Measurements from ENCODE around the gene SATB2.

SATB2 gene

DNA sequence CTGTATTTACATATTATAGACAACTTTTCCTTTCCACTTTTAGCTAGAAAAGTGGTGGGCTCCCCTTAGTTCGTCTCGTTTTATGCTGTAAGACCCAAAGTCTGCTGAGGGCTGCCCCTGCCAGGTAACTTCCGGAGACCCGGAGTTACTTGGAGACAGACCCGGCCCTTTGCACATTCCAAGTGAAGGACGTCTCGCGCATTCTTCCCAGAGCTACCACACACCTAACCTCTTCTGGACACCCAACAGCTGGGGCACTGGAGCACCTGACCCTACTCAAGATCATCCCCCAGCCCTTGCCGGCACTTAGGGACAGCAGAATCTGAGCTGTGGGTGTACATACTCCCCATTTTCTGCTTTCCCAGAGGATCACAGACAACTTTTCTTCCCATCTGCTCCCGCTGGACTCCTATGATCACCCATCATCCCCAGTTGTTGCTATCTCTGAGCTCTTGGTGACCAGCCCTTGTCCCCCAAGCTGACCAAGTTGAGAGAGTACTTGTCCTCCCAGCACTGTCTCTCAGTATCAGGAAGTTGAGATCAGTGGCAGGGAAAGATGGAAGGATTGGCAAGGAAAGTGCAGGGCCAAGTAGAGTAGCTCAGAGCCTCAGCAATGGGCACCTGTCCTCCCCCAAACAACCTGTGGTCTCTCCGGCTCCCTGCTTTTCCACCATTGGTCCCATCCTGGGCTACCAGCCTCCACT lies 8.4 kb upstream of the SATB2 start:
- DNase-seq (ENCODE audit: low spot score): no peak

DNA sequence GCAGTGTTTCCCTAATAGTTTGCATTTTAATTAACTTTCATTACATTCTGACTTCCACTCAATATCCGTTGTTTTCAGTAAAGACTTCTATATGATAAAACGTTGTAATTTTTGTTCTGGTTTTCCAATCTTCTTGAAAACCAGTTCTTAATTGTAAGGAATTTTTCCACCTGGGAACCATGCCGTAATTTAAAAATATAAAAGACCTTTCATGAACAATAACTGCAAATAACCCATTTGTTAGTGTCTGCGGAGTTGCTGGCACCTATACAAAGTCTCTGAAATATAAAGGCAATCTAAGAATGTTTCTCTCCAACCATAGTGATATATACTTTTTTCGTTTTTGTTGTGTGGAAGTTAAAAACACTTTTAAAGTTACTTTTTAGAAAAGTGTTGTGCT lies 7.7 kb upstream of the SATB2 start:
- DNase-seq (ENCODE audit: low spot score): no peak

DNA sequence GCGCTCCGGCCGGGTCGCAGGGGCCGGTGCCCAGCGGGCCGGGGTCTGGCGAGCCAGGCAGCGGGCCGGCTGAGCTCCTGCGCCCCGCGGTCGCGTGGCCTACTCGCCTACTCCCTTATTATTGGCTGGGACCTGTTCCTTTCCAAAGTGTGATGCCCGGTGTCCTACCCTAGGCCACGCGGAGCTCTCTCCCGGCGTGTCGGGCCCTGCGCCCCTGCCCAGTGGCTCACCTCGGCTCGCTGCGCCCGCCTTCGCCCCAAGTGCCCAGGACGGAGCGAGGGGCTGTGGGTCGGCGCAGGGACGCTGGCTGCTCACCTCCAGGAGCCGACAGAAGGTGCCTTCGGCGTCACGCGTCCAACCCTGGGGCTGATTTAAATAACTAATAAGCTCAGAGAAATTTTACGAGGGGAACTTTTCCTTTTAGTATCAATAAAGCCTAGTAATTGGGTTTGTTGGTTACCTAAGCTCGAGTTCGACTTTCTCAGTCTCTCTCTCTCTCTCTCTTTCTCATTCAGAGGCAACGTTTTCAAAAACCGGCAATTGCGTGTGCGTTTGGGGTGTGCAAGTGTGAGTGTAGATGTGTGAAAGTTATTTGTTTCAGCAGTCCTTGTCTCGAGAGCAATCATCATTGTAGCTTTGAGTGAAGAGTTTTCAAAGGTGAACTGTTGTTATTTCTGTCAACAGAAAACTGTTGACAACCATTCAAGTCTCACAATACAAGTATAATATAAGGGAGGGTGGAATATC lies 7.0 kb upstream of the SATB2 start:
- DNase-seq (ENCODE audit: low spot score): no peak

DNA sequence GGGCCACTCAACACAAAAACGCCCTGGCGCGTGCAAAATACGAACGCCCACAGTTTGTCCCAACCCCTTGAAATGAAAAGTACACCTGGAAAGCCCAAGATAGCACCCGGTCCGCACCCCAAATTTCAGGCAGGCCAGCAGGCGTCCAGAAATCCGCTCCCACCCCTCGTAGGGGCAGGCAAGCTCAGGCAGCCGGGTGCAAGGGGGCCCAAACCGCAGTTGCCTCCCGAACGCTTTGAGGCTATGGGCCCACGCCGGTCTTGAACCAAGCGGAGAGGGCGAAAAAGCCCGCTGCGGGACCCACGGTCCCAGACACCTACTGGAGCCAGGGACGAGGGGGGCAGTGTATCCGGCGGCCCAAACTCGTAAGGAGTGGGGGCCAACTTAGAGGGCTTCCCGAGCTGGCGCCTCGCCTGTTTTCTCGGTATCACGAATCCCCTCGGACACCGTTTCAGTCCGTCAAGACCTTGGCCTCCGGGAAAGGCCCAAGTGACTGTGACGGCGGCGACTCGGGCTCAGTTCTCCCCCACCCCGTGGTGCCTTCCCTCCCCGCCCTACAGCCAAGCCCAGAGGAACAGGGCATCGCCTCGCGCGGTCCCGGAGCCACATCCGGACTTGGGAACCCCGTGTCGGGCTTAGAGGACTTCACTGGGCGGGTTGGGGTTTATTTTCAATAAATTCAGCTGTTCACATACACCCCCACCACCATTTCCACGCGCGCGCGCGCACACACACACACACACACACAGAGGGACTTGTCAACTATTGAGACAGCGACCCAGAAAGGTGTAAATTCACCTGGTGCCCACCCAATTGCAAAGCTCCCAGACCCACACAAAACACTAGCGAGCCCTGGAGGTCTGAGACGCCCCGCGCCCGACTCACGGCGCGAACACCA lies 6.2 kb upstream of the SATB2 start:
- DNase-seq (ENCODE audit: low spot score): no peak

DNA sequence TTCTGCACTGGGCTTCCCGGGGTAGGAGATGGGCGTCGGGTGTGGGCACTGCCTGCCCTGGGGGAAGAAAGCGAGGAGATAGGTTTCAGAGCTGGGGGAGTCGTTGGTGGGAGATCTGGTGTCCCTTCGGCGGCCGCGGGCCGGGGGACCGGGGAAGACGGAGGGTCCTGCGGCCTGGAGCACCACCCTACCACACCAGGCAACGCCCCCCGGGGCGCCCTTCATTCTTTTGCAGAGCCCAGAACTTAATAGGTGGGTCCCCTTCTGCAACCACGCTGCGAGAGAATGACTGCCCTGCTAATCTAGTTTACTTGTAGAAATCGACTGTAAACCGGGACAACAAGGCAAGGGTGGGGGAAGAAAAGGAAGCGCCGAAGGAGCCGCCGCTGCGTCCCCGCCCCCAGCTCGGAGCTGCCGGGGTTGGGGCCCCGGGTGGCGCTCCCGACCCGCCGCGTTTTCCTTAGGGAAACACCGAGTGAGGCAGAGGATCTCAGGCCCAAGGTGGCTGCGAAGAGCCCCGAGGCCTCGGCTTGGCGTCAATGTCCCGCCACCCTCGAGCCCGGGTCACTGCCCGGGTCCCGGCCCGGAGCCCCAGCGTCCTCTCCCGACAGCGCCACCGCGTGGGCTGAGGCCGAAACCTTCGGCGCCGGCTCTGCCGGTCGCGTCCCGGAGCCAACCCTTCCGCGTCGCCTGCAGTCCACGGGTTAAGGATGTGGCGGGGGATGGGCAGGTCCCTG lies 5.4 kb upstream of the SATB2 start:
- peak; percentile 88 for DNase-seq (ENCODE audit: low spot score)

DNA sequence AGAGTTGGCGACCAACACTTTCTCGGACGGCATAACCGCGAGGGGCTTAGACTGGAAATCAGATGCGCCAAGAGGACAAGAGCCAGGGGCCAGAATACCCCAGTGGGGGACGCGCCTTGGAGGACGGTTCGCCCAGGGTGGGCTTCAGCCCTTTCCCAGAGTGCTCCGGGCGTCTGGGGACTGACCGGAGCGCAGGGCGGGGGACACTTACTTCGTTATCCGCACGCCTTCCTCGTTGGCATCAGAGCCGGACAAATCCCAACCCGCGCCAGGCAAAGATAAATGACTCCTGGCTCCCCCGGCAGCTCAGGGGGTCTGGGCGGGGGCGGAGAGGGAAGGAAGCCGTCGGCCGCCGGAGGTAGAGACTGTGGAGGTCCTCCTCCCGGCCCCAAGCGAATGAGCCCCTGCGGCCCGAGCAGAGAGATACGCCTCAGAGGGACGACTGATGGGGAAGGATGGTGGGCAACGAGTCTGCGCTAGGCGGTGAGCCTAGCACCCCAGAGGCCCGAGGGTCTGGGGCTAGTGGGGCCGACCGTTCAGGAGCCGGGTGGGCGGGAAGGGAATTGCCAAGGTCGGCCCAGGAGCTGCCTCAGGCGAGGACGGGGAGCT lies 4.7 kb upstream of the SATB2 start:
- DNase-seq (ENCODE audit: low spot score): no peak

DNA sequence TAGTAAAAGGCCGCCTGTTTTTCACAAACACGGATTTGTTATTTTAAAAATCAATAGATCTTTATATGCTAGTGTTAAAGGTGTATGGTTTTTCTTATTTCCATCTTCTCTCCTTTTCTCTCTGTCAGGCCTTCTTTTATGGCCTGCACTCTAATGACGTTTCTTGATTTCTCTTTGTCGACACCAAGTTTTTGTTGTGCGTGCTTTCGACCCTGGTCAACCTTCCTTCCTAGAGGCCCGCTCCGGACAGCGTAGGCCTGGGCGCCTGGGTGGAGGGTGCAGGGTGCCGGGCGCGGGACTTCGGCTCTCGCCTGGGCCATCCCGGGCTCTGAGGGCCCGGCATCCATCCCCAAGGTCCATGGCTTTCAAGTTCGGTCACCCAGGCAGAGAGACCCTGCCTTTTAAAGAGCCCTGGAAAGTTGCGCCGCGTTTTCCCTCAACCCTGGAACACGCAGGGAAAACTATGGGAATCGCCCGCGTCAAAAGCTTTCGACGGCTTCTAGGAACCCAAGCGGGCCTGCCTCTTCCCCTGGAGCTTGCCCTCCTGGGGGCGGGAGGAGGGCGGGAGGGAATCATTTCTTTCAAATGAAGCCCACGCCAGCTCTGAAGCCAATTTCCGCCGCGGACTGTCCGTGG lies 4.1 kb upstream of the SATB2 start:
- no peak for DNase-seq (ENCODE audit: low spot score)

DNA sequence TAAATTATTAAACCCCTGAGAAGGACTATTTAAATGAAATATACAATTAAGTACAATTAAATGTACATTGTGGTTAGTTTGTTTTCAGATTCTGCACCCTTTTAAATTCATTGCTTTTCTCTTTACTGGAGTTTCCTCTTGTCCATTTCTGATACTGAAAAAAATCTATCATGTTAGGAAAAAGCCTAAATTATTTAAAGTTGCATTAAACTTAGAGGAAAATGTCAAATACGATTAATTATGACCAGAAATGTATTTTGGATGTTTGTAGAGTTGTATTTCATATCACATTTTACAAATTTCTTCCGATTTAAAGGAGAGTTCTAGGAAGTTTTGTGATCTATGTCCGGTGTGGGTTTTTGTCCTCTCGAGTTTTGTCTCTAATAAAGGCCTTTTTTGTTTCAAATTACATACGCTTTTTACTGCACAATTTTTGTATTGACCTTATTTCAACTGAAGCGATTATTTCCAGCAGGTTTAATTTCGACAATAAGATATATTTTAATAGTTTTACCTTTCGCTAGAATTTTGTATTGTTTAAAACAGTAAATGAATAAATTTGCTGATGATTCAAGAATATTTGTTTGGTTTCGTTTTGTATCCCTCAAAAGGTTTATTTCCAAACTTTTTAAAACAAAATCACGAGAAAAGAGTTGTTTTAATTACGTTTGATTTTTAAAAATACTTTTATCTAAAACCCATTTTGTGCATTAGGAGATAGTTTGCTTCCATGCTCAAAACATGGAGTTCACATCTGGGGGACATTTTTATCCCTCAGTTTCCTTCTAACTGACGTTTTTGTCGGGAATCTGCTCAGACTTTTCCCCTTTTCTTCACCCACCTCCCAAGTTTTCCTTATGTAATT lies 3.3 kb upstream of the SATB2 start:
- DNase-seq (ENCODE audit: low spot score): no peak

DNA sequence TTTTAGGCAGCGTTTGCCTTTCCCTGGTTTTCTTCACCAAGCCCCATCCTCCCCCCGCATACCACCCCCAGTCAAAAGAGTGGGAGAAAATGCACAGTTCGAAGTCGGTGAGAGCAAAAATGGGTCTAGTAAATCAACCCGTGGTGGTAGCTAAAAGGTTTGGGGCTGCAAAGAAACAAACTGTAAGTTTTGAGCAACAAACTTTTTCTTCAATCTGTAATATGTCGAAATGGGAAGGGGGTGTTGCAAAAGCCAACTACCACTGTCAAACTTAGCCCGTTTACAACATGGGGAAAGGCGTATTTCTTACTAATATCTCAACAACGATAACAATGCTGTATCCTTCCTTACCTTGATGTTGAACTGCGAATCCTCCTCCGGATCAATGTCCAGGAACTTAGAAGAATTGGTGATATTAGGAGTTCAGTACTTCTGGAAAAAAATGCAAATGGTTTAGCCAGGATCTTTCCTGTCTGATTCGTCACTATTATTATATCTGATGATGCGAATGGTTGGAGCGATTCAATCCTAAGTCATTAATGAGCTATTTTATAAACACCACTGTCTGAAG lies 2.4 kb upstream of the SATB2 start:
- no peak for DNase-seq (ENCODE audit: low spot score)

DNA sequence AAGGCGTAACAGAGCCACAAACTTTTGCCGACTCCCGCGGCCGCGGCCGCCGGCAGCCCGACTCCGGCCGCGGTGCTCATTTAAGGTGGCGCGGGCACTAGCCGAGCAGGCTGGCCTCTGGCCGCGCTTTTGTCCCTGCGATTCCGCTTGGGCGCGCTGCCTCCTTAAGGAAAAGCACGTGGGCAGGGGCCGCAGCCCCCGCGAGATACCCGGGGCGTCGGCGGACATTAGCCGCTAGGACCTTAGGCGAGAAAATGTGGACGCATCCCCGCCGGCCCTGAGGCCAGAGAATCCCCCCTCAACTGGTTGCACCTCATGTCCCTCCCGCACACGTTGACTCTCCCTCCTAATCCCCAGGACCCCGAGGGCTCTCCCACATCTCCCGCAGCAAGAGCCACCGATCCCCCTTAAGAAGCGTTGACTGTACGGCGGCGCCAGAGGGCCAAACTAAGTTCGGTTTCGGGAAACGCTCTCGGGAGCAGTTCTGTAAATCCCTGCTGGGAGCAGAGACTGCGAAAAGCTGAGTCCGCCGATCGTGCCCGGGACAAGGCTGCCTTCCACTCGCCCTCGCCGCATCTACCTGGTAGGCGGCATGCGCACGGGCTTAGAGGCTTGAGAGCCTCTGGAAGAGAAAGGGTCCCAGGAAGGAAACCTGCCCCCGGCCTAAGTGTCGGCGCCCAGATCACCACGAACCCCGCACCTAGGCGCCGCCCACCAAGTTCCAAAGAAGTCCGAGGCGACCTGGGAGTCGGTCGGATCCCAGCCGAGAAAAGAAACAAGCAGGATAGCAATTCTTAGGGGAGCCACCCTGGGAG lies 1.8 kb upstream of the SATB2 start:
- peak; percentile 76 for DNase-seq (ENCODE audit: low spot score)

DNA sequence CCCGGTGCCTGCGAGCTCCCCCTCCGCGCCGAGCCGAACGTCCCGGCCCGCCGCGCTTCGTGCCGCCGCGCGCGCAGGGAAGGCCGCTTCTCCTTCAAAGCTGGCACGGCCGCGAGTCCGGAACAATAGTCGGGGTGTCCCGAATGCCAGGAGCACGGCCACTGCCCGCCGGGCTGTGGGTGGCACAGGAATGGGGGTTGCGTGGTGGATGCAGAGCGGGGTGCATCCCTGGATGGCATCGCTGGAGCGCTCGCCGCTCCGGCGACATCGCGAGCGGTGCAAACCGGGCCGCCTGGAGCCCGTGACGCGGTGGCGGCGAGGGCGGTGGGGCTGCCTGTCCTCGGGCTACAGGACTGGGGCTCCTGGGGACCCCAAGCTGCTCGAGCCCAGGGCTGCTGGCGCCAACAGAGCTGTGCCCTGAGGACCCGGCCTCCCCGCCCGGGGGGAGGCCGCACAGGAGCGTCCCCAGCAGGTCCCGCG lies 1.1 kb upstream of the SATB2 start:
- no peak for DNase-seq (ENCODE audit: low spot score)

DNA sequence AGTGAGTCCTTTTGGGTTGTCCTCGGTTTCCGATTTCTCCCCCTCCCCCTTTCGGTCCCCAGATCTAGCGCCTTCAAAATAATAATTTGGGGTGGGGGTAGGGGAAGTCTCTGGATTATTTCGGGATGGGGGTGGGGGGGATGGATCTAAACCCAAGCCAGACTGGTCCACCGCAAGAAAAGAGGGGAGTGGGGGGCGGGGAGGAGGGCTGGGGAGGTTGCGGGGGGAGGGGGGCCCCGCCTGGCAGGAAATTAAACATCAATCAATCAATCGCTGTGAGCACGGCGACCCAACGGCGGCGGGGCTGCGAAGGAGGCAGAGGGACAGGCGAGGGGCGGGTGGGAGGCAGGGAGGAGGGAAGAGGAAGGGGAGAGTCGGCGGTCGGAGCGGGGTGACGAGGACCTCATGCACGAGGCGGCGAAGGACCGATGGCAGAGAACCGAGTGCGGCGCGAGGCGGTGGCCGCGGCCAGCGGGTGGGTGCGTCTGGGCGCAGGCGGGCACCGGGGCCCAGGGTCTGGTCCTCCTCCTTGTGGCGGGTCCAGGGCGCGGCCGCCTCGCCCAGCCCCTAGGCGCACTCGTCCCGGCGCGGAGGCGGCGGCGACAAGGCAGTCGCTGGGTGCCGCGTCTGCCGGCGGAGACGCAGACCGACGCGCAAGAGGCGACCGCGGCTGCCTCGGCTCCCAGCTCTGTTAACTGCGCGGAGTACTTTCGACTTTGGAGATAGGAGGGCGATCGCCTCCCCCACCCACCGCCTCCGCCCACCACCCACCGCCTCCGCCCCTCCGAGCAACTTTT lies 468 bp upstream of the SATB2 start:
- DNase-seq (ENCODE audit: low spot score): peak; percentile 76

DNA sequence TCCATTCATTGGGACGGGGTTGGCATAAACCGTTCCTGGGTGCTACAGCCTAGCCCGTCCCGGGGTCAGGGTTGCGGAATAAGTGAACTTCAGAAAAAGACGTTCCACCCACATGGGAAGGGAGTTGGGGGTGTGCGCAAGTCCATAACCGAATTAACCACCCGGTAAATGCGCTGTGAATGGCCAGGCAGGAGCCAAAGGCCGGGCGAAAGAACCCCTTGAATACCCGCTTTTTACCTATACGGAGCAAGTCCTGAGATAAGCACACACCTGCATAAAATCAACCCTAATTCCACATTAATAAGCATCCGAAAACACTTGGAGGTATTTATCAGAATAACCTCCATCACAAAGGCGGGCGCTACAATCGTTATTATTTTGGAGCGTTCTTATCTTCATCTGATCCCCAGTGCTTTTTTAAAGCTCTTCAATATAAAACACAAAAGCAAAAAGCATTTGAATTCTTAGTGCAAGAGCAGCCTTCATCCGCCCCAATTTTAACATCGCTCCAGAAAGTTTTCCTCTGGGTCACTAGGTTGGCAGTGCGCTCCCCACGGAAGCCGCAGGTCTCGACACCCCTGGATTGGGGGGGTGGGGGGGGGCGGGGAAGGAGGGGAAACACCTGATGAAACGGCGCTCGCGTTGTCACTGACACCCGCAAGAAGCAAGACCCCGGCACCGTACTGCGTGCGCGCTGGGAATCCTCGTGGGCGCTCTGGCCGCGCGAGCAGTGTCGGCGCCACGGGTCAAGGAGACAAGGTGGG lies 1.2 kb downstream of the SATB2 start:
- DNase-seq (ENCODE audit: low spot score): no peak

DNA sequence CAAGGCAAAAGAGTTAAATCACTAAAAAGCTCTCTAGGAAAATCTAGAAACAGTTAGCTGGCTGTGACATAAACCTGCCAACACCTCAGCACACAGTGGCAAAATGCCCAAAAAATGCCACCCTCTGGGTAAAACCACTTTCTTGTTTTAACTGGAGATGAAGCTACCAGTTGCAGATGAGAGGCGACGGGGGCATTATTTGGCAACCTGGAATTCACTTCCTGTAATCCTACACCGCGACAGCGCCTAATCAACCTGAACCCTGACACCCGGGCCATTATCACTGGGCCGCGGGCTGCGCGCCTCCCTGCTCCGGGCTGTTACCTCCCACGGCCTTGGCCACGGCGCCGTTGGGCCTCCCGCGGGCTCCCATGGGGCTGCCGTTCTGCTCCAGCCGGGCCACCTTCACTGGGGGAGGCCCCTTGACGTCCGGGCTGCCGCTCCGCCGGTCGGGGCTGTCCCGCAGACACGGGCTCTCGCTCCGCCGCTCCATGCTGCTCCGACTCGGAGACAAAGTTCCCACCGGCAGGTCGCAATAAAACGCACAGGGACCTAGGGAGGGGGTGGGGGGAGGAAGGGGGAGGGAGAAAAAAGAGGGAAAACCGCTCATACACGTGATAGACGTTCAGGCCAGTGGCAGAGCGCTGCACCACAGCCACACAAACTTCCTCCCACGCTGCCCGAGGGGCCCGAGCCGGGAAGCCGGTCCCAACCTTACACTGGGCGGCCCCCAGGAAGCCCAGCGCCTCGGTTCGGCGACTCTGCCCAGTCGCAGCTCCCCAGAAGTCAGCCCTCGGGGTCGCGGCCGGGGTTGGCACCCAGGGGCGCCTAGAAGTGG lies 2.0 kb downstream of the SATB2 start:
- DNase-seq (ENCODE audit: low spot score): peak; percentile 52

DNA sequence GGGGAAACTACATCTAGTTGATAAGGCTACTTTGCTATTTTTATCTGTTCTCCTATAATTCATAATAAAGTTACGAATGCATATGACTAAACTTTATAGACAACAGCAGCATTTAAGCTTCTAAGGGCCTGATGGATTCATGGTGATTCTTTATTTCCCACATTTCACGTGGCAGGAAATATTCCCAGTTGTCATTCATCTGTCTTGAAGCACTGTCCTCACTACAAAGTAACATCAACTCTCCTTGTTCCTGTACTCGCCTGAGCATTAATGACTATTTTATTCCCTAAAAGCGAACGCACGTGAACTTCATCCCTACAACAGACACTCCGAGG lies 2.6 kb downstream of the SATB2 start:
- no peak for DNase-seq (ENCODE audit: low spot score)

DNA sequence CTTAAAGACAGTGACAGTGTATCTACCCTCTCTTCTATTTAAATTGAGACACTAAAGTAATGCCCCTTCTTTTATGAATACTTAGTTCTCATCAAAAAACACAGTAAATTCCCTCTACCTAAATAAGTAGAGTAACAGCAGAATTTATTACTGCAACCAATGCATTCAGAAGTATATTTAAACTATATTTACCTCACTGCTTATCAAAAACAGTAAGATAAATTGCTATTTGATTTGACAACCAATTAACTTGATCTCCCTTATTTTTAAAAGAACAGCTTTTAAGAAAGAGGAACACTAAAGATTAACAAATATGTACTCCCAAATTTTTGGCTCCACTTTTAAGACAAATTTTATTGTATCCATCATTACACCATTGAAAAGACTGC lies 4.8 kb downstream of the SATB2 start:
- no peak for DNase-seq (ENCODE audit: low spot score)

All from D341Med (cell line).